Measurements from ENCODE around the gene ANKRD10.
A peak's percentile ranks its signal among the peaks of the same experiment; 100 is the strongest.
"Not testable (repeated sequence)": the region's sequence is repeated elsewhere in the genome, so short reads cannot be mapped to it uniquely, and the experiment has no call there.

The ANKRD10 gene

GRCh38 chr13:110866491-110867170, 48.2 kb downstream of the ANKRD10 start:
- DNase-seq (ENCODE audit: low spot score) = no peak

DNA sequence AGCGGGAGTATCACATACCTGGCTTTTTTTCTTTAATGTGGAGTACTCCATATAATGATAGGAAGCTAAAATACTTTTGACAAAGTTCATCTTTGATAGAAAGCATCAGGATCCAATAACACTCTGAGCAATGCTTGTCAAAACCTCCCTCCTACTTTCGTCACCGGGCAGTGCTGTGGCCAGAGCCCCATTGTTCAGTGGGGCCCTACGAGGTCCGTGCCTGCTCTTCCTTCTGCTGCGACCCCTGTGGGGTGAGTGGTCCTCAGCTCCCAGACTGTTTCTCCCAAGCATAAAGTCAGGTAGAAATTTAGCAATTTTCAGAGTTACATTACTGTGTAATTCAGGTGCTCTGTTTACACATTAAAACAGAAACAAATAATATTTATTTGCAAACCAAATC, 51.2 kb downstream of the ANKRD10 start:
- DNase-seq (ENCODE audit: low spot score) = no peak

GRCh38 chr13:110860983-110861382, 53.9 kb downstream of the ANKRD10 start:
- DNase-seq (ENCODE audit: low spot score) = no peak

DNA sequence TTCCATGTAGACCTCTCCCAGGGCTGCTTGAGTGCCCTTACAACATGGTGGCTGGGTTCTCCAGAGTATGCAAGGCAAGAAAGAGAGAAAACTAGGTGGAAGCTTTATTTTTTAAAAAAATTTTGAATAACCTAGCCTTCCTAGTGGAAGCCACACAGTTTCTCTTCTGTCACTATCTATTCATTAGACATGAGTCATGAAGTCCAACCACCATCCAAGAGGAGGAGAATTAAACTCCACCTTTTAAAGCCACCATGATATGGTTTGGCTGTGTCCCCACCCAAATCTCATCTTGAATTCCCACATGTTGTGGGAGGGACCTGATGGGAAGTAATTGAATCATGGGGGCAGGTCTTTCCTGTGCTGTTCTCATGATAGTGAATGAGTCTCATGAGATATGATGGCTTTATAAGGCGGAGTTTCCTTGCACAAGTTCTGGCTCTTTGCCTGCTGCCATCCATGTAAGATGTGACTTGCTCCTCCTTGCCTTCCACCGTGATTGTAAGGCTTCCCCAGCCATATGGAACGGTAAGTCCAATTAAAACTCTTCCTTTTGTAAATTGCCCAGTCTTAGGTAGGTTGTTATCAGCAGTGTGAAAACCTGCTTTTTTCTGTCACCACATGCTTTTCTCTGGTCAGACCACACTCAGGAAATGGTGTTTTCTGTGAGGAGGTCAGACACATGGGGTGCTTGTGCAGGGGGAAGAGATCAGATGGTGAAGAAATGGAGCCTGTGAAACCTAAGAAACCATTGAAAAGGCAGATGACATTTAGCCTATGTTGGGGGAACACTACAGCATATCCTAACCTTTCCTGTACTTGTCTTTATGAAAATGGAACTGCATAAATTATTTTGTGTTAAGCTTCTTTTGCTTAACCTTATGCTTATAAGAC, 57.7 kb downstream of the ANKRD10 start:
- DNase-seq (ENCODE audit: low spot score) = no peak

GRCh38 chr13:110855363-110855762, 59.5 kb downstream of the ANKRD10 start:
- no peak for DNase-seq (ENCODE audit: low spot score)

- DNase-seq (ENCODE audit: low spot score) = no peak
Observed at GRCh38 chr13:110854866-110855265, 60.0 kb downstream of the ANKRD10 start.

DNA sequence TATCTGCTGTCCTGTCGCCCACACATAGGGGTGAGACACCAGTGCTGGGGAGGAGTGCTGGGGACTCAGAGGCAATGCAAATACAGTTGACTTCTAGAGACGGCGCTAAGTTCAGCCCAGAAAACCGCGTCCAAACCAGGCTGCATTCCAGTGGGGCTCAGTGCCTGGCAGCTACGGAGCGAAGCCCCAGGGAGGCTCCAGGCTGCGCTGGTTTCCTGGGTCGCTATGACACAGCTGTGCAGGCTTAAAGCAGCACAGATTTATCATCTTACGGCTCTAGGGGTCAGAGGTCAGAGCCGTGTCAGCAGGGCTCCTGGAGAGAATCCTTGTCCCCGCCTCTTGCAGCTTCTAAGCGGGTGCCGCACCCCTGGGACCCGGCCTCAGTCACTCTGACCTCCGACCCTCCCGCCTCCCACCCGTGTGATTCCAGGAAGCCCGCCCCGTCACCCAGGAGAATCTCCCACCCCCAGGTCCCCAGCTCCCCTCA, 61.6 kb downstream of the ANKRD10 start:
- peak; percentile 23 for DNase-seq (ENCODE audit: low spot score)

- no peak for DNase-seq (ENCODE audit: low spot score)
Observed at GRCh38 chr13:110850840-110851239, 64.0 kb downstream of the ANKRD10 start.

- no peak for DNase-seq (ENCODE audit: low spot score)
Observed at GRCh38 chr13:110850006-110850405, 64.9 kb downstream of the ANKRD10 start.

DNA sequence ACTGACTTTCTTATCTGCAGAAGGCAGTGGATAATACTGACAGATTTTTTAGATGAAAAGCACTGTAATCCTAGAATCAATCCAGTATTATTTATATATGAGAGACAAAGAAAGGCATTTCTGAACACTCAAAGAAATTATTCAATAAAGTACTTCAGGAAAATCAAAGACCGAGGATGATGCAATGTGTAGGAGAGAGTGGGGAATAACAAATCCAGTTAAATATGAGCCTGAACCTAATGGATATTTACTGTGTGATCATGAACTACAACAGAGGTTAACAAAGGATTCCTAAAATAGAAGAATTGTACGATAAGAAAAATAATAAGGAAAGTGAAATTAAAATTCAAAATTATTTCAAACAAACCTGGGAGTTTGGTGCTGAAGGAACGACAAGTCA, 69.3 kb downstream of the ANKRD10 start:
- no peak for DNase-seq (ENCODE audit: low spot score)

- DNase-seq (ENCODE audit: low spot score) = no peak
Observed at GRCh38 chr13:110841846-110842245, 73.0 kb downstream of the ANKRD10 start.

GRCh38 chr13:110841406-110841805, 73.5 kb downstream of the ANKRD10 start:
- no peak for DNase-seq (ENCODE audit: low spot score)

DNA sequence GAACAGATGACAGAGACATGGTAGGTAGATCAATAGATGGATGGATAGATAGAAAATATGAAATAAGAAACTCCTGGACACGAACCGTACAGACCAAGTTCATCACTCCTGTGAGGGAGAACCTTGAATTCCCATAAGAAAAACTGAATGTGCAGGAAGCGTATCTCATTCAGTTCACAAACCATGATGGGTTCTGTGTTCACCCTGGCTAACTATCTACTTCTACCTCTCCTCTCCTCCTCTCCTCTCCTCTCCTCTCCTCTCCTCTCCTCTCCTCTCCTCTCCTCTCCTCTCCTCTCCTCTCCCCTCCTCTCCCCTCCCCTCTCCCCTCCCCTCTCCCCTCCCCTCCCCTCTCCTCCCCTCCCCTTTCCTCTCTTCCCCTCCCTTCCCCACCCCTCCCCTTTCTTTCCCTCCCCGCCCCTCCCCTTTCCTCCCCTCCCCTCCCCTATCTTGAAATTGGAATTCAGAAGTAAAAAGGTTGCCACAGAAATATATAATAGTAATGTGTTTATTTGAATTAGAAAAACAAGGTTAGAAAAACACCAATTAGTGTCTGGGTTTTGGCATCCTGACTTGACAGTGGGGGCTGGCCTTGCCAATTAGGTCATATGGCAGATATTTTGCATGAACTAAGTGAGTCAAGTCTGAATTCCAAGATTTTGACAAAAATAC, 75.9 kb downstream of the ANKRD10 start:
- DNase-seq (ENCODE audit: low spot score) = no peak

DNA sequence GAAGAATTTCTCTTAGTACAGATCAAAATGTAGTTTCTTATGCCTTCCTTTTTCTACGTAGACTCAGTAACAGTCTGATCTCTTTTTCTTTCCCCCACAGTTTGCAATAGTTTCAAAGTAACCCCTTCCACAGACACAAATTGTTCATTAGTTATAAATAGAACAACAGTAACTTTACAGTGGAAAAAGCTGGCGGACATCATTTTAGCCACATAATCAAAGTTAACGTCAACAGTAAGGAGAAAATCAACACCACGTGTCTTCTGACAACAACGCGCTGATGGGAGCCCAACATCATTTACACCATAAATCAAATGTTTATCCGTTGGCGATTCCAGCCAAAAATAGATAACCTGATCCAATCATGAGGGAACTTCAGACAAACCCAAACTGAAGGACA, 76.8 kb downstream of the ANKRD10 start:
- DNase-seq (ENCODE audit: low spot score) = no peak

DNA sequence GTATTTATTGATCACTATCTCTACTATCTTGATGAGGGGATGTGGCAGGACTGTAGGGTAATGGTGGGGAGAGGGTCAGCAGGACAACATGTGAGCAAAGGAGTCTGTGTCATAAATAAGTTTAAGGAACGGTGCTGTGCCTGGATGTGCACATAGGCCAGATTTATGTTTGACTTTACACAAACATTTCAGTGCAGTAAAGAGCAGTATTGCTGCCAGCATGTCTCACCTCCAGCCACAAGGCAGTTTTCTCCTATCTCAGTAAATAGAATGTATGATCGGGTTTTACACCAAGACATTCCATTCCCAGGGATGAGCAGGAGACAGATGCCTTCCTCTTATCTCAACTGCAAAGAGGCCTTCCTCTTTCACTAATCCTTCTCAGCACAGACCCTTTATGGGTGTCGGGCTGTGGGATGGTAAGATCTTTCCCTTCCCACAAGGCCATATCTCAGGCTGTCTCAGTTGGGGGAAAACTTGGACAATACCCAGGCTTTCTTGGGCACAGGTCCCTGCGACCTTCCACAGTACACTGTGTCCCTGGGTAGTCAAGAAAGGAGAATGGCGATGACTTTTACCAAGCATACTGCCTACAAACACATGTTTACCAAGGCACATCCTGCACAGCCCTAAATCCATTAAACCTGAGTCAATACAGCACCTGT, 77.3 kb downstream of the ANKRD10 start:
- not testable (repeated sequence) for DNase-seq (ENCODE audit: low spot score)

DNA sequence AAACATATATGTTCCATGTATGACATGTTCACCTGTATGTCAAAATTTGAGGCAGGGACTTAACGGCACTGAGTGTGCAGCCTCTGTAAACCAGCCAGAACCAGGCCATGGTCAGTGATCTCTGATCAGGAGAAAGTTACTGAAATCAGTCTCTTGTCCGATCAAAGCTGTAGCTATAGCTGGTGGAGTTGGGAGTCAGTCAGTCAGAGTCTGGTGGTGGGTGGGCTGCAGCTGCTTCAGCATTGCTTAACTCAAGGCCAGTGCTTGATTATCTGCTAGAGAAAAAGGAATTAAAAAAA, 78.3 kb downstream of the ANKRD10 start:
- DNase-seq (ENCODE audit: low spot score) = no peak

- DNase-seq (ENCODE audit: low spot score) = no peak
Observed at GRCh38 chr13:110835721-110836604, 78.9 kb downstream of the ANKRD10 start.

DNA sequence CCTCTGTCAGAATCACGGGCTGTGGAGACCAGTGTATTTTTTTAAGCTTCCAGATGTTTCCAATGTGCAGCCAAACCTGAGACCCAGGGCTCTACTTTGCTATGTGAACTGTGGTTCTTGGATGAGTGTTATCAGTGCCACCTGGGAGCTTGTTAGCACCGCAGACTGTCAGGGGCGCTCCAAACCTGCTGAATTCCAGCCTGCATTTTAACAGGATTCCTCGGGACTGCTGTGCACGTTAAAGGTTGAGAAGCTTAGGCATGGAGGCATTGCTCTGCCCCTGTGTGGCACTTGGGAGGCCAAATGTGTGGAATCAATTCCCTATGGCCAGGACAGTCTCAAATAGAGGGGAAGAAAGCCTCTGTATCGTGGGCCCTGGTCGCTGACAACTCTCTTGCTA, 80.3 kb downstream of the ANKRD10 start:
- DNase-seq (ENCODE audit: low spot score) = no peak

GRCh38 chr13:110832531-110832930, 82.3 kb downstream of the ANKRD10 start:
- no peak for DNase-seq (ENCODE audit: low spot score)

- DNase-seq (ENCODE audit: low spot score) = no peak
Observed at GRCh38 chr13:110832205-110832479, 82.7 kb downstream of the ANKRD10 start.

DNA sequence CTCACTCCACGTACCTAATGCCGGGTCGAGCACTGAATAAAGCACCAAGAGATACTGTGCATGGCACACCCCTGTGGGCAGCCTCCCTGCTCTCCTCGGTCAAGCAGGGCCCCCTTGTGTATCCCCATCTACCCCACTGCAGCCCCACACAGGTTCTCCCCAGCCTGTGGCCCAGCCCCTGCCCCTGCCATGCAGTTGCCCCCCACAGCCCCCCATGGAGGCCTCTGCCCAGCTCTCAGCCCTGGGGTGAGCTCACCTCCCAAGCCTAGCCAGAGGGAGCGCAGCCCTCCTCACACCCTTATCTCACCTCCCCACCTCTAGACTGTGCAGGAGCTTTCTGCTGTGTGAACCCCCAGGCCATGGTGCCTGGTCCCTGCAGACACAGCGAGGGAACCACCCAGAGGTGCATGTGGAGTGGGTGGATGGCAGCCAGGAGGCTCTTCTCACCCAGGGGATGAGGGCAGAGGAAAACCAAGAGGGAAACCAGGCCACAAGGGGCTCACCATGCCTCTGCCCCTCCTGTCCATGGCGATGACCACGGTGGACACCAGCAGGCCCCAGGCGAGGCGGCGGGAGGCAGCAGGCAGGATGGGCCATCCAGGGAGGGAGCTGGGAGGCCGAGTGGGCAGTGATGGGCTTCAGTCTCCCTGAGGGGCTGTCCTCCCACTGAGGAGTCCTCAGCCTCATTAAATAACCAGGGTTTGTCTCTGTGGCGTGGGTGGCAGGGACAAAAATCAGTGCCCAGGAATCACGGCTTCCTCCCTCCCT, 83.2 kb downstream of the ANKRD10 start:
- no peak for DNase-seq (ENCODE audit: low spot score)
